ENCODE measurements around the gene SRPRB.

GRCh38 chr3:133799794-133800585 lies 5.6 kb upstream of the SRPRB start:
- TF ChIP-seq, protein P1, sequence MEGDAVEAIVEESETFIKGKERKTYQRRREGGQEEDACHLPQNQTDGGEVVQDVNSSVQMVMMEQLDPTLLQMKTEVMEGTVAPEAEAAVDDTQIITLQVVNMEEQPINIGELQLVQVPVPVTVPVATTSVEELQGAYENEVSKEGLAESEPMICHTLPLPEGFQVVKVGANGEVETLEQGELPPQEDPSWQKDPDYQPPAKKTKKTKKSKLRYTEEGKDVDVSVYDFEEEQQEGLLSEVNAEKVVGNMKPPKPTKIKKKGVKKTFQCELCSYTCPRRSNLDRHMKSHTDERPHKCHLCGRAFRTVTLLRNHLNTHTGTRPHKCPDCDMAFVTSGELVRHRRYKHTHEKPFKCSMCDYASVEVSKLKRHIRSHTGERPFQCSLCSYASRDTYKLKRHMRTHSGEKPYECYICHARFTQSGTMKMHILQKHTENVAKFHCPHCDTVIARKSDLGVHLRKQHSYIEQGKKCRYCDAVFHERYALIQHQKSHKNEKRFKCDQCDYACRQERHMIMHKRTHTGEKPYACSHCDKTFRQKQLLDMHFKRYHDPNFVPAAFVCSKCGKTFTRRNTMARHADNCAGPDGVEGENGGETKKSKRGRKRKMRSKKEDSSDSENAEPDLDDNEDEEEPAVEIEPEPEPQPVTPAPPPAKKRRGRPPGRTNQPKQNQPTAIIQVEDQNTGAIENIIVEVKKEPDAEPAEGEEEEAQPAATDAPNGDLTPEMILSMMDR (IDR thresholded peaks at IDR 0.05) = no peak
- TF ChIP-seq POLR2AphosphoS5 (IDR thresholded peaks at IDR 0.05) = no peak
- no peak for TF ChIP-seq POLR2A (IDR thresholded peaks at IDR 0.05)
- no peak for TF ChIP-seq EP300 (IDR thresholded peaks at IDR 0.05)
